ENCODE results near the gene CD46.
A peak's percentile ranks its signal among the peaks of the same experiment; 100 is the strongest.

The CD46 gene

DNA sequence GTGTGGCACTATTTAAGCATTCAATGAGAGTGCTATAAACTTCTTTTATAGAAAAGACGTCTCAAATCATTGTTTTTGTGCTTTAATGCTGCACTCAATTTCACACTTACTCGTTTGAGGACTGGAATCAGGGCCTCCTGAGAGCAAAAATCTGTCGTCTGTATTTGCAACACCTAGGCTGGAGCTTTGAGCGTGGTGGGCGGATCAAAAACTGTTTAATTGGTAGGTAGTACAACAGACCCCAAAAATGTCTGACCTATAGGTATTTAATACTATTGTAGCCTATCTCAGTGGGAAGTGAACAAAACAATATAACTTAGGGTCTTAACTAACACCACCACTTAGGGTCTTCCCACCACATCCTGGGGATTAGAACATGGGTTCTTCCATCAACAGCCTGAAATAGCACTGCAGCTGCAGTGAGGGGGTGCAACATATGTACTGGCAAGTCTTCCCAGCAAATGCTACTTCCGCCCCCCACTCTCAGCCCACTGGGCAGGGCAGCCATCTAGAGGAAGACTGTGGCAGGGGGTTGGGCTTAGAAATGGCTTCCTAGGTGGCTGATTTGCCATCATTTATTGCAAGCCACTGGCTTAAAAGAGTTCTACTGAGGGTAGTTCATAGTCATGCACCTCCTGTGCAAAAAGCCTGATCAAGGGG, 48.3 kb downstream of the CD46 start:
- DNase-seq, result no peak

DNA sequence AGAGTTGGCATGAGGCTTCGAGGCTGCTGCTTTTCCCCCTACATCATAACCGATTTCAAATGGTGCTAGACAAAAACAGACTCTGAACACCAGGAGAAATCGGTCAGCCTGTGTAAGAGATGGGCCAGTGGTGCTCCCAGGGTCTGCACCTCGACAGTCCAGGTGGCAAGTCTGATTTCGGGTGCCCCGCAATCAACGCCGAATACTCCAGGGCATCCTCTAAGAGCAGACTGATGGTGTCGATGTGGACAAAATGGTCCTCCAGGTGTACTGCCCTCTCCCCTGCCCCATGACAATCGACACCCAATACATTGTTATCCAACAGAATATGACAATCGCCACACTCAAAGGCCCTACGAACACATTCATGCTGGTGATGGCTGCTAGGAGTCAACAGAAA, 50.0 kb downstream of the CD46 start:
- DNase-seq, result no peak

DNA sequence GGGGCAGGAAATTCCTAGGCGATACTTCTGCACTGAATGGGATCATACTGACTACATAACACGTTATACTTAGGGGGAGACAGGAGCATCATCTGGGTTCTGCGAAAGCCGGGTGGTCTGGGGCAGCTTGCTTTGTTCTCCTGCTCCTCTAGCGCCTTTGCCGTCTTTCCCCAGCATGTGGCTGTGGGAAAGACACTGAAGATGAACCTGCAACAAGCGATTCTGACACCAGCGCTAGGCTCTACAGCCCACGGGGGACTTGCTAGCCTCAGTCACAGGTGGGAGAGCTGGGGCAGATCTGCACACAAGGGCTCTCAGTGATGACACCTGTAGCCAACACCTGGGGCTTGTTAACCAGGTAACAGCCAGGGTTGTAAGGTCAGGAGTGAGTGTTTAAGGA, 51.8 kb downstream of the CD46 start:
- DNase-seq, result no peak

DNA sequence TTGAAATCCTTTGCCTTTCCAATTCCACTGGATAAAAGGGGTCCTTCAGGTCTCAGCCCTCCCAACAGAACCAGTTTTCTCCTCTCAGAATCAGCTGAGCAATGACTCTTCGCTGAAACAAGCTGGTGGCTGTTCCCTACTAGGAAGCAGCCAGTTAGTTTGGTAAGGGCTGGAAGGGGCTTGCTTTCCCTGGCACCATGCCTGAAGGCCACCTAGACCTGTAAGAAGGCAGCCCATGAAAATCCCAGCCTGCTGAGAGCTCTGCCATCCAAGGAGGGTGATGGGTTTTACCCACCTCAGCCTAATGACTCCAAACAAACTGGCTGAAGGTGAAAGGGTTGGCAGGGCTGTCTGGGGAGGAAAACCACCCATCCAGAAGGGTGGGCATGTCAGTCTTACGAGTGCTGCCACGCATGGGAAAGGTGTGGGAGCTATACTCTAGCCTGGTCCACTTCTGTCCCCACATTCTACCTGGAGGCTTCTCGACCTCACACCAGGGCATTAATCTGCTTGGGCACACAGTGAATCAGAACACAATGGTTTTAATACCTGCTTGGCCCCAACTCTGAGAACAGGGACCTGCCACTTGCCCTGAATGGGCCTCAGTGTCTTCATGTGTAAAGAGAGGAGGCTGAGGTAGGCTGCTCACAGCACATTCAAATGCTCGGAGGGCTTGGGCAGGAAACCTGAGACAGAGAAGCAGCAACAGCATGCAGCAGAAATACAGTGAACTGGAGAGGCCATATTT, 53.0 kb downstream of the CD46 start:
- no peak for DNase-seq

DNA sequence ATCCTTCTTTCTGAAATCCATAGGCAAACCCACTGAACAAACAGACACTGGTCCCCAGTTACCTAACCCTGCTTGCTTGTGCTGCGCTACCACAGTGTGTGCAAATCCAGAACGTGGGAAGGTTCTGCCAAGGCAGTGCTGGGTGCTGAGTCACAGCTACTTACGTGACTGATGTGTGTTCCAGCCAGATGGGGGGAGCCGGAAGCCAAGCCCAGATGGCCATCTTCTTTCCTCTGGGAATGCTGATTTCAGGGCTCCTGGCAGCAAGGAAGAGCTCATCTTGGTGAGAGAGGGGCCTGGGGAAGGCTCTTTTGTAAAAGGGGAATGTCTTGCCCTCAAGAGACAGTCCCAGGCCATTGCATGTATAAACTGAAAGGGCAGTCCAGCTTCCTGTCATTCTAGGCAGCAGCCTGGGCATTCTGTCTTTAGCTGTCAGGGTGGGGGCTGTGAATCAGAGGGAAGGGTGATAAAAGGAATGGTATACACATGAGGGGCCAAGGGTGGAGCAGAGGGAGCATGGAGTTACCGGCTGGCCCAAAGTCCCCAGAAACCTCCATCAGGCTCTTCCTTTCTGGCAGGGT, 54.1 kb downstream of the CD46 start:
- no peak for DNase-seq

DNA sequence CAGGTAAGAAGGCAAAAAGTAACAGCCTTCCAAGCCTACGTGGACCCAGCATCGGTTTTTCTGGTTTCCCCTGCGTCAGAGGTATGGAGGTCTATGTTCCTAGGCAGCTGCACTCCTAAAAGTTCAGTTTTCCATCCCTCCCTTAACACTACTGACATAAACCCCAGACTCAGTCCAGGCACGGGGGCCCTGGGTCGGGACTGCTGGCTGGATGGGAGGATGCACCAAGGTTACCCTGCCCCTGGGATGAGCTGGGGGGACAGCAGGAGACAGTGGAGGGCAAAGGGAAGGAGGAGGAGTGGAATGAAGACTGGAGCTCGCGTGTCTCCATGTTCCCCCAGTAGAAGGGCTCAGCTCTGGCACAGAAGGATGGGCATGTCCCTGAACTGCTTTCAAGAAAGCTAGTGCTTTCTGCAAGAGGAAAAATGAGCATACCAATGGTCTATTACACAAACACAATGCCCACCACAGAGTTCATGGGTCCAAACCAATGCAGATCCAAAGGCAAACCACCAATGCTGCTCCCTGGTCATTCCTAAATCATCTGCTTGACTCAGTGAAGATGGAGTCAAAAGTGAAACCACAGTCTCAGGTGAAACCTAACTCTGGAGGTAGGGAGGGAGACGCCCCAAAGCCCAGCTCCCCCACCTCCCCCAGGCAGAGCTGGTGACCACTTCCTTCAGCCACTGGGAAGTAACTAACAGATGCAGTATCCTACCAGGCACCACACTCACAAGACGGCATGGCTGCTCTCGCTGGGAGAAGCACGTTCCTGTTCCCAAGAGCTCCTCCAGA, 54.9 kb downstream of the CD46 start:
- no peak for DNase-seq

DNA sequence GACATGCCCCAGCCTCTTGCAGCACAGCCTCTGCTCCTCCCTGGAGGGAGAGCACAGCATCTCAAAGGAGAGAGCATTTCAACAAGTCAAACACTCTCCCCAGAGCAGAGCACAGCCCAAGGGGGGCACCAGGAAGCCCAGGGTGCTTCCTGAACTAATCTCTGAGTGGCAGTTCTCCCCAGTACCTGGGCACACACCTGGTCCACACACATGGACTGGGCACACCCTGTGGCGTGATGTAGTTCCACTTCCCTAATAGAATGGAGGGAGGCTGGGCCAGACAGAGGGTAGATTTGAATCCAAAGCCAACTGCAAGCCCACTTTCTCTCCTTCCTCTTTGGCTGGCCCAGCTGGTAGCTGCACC, 55.5 kb downstream of the CD46 start:
- no peak for DNase-seq

DNA sequence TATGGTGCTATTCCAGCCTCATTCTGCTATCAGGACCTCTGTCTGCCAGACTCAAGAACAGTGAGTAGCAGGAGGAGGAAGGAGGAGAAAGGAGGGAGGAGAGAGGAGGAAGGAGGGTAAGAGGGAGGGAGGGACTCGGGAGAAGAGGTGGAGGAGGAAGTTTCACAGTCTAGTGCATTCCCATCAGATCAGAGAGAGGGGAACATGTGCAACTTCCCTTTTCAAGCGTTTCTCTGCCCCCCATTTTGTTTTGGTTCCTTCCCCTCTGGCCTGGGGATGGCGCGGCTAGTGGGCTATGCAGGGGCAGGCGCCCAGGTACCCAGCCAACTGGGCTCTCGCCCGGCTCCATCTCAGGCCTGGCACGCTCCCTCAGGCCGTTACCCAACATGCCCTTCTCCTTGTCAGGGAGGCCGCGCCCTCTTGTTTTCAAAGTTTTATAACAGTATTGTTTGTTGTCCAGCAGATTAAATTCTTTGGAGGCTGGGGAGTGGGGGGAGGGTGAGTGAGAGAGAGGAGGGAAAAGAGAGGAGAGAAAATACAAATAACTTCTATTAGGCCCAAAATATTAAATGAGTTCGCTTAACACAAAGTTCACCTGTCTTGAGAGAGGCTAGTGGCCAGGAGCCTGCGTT, 56.0 kb downstream of the CD46 start:
- no peak for DNase-seq

DNA sequence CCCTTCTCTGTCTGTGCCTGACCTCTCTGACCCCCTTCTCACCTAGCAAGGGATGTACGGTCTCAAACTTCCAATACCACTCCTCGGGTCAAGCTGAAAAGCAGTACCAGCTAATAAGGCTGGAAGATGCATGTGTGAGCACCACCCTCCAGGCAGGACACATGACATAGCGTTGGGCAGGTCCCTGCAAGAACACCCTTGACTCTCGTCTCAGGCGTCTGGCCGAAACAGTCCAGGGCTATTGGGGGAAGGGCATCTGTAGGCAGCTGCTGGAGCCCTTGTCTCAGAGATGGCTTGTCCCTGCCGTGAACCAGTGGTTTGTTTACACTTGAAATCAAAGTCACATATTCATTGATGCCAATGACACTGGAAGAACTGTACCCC, 56.5 kb downstream of the CD46 start:
- no peak for DNase-seq

DNA sequence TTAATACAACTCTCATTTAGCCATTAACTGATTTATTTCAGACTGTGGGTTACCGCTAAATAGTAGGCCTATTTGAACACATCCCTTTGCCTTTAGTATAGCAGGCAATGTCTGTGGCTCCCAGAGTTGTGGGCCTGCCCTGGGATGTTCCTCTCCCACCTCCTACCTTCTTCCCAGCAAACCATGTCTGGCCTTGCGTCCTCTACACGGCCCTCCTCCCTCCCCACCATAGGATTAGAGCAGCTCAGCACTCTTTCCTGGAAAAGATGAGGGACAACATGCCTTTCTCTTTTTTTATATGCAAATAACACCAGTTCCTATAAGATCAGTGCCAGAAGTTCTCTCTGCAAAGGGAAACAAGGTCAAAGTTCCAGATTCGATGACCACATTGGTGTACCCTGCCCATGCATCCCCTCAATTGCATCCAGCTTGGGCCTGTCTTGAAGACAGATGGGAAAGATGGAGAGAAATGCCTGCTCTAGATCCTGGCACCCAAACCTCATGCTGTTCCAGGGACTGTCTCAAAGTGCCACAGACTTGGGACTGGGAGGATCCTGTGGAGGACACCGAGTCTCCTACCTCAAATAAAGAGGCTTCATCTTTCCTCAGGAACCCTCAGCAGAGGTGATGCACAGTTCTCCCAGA, 57.2 kb downstream of the CD46 start:
- no peak for DNase-seq

DNA sequence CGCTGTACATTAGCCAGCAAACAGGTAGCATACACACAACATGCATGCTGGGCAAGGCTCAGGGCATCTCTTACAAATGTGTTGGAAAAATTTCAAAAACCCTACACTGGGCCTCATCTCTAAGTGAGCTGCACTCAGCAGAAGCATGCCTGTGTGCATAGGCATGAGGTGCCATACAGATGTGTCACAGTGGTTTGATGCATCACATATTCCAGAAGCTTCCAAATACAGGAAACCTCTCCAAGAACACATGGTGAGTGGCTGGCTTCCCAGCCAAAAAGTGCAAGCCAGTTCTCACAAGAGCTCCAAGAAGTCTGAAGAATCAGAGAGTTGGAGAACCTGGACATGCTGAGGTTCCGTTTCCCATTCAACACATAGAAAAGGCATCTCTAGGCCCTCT, 58.3 kb downstream of the CD46 start:
- DNase-seq, result no peak

DNA sequence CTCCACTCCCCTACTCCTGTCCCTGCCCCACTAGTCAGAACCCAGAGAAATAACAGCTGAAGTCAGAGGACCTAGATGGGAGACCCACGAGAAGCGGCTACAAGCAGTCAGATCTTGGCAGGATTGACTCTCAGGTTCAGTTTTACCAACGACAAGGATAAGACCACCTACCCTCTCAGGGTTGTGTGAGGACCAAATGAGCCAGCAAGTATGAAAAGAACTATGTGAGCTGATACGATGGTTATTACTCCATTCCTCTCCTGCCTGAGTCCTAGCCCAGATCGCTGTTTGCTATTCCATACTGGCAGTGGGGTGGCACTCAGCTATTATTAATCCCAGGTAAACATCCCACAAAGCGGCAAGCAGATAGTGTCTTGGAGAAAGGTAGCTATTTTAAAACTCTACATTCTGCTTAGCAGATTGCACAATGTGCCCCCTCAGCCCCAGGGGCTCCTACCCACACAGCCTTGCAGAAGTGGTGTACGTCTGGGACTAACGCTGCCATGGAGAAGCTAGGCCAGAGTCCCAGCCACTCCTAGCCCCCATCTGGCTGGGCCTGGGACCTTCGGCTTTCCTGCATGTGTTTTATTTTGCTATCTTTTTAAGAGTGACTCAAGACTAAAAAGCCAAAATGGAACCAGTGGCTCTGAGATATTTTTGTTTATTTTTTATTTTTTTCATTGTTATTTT, 58.9 kb downstream of the CD46 start:
- no peak for DNase-seq

DNA sequence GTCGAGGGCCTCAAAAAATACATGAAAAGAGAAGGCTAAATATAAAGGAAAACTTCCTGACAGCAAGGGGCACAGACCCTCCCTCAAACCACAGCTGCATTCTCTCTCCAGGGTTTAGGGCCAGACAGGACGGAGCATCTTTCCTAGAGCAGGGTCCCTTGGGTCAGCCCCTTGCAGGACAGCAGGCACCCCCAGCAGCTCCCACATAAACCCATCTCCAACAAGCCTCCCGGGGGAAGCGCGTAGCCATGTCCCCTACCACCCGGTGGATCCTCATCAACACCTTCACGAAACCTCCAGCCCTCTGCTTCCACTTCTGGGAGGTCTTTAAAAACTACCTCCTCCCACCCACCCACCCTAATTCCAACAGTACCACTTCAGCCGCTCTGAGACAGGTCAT, 59.5 kb downstream of the CD46 start:
- no peak for DNase-seq

DNA sequence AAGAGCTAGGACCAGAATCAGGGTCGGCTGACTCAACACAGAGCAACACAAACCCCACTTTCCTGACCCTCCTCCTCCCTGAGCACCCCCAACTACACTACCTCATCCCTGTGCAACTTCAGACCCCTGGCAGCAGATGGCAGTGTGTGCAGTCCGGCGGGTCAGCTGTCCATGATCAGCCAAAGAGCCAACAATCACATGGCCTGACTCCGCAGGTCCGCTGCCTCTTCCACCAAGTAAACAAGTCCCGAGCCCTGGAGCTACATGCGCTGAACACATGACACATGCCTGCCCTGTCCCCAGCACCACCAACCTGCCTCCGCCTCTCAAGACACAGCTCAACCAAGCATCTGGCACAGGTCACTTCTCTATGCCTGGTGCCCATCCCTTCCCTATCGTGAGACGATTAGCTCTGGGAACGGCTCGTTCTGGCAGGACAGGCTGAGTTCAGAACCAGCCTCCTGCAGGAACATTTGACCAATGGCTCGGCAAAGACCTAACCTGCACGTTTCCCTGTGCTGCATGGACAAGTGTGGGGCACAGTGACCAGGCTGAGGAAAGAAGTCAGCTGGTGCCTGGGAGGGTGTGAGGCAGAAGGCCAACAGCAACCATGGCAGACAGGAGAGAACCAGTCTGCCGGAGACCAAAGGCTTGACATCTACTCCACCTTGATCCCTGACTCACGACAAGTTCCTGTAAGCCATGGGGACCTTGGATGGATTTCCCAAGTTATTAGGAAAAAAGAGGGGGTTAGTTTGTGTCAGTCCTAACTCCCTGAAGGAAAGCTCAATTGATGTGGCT, 60.3 kb downstream of the CD46 start:
- peak in 1 of 2 experiments; percentile 62 for DNase-seq

DNA sequence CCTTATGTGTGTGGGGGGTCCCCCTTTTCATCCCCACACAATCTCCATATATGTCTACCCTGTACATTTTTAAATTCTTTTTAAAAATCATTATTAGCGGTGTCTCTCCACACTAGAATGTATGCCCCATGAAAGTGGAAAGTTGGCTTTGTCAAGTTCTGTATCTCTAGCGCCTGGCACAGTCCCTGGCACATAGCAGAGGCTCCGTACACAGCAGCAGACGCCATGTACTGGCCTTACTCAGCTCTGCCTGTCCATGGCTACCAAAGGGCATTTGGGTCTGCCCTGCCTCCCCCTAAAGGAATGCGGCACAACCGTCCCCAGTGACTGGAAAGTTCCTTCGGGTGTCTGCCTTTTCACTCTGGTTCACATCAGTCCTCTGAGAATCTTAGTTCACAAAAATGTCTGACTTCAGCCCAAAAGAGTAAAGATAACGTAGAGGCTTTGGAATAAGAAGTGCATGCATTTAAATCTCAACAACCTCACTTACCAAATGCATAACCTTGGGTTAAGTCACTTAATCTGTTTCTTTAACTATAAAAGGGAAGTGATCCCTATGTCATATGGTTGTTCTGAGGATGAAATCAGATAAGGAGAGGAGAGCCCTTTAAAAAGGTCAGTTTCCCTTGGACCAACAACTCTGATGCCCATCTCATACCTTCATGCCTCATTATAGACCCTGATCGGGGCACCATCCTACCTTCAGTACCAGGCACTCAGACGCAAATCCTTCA, 61.1 kb downstream of the CD46 start:
- DNase-seq, result no peak

DNA sequence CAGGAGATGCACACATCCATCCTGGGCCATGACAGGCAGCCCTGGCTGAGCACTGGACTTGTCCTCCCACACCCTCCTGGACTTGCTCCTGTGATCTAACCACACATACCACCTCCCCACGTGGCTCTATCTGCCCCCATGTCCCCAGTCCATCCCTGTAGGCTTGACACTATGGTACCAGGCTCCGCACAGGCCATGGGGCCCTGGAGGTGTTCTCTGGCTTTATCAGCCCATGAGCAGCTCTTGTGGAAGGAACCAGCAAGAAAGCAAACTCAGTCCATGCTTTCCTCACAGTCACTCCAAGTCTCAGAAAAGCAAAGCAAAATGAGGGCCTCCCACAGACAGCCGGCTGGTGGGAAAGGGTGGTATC, 61.6 kb downstream of the CD46 start:
- no peak for DNase-seq

DNA sequence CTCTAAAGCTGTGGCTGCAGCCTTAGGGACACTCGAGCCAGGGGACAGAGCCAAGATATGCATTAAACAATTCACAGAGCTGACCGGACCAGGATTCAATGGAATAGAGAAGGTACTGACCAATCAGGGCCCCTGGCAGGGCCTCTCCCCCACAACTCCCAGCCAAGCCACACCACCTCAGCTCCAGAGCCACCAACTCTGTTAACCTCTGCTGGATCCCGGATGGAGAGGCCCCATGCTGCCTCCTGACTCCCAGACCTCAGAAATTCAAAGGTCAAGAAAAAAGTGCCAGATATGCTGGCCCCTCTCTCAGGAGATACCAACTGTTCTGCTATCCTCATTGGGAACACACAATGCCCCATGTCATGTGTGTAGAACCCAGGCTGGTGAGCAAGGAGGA, 62.1 kb downstream of the CD46 start:
- DNase-seq, result no peak

DNA sequence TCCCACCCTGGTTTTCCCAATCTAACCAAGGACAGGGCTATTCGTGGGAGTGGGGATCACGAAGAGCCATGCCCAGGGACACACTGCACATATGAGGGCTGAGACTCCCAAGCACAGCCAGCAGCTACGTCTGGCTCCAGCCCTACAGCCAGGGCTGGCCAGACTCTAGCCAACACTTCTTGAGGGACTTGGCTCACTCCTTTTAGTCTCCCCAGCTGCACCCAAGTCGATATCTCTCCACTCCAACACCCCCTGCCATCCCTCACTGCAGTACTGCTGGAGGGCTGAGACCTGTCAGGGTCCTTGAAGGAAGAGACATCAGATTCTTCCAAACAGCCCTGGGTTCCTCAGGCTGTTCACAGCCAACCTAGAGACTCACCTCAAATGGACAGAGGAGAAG, 62.6 kb downstream of the CD46 start:
- DNase-seq, result no peak

DNA sequence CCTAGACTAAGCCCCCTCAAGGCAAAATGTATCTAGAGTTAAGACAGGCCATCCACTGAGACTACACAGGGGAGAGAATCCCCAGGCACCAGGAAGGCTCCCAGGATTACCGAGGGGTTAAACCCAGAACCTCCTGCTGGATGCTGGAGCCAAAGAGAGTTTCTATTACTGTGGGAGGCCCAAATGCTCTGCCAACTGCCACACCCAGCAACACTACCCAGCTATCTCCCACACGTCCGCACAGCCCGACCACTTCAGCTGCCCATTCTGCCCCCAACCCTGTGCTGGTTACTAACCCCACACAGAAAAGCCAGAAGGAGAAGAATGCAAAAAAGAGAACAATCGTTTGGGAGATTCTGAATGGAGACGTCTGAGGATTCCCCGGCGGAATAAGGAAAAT, 63.6 kb downstream of the CD46 start:
- no peak for DNase-seq

DNA sequence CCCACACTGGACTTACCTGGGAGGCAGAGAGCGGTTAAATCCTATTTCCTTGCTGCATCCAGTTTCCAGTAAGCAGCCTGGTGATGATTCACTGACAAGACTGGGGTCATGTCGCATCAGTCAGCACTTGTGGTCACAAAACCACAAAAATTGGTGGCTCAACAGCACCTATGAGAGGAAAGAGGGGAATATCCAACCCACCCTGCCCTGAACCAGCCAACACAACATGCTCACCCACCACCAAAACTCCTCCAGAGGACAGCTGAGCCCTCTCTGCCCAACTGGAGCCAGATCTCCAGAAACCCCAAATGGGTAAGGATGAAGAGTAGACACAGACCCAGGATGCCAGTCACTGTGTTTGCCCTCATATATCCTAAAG, 64.0 kb downstream of the CD46 start:
- no peak for DNase-seq

DNA sequence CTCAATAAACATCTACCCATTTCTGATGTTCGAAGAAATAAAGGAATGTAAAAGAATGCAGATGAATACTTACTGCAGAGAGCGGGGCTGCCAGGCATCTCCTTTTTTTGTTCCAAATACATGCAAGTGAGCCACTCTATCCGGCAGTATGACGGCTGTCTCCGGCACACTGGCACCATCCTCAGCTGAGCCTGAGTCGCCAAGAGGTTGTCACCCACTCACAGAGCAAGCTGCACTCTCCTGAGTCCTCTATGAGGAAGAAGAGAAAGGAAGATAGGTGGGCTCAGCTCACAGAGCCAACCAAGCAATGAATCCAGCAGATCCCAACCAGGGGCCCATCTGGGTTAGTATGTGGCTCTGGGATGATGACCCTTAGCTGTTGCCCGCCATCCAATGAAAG, 65.3 kb downstream of the CD46 start:
- DNase-seq, result no peak
